ENCODE results near the gene USP46.
A peak's percentile ranks its signal among the peaks of the same experiment; 100 is the strongest.

USP46 gene

DNA sequence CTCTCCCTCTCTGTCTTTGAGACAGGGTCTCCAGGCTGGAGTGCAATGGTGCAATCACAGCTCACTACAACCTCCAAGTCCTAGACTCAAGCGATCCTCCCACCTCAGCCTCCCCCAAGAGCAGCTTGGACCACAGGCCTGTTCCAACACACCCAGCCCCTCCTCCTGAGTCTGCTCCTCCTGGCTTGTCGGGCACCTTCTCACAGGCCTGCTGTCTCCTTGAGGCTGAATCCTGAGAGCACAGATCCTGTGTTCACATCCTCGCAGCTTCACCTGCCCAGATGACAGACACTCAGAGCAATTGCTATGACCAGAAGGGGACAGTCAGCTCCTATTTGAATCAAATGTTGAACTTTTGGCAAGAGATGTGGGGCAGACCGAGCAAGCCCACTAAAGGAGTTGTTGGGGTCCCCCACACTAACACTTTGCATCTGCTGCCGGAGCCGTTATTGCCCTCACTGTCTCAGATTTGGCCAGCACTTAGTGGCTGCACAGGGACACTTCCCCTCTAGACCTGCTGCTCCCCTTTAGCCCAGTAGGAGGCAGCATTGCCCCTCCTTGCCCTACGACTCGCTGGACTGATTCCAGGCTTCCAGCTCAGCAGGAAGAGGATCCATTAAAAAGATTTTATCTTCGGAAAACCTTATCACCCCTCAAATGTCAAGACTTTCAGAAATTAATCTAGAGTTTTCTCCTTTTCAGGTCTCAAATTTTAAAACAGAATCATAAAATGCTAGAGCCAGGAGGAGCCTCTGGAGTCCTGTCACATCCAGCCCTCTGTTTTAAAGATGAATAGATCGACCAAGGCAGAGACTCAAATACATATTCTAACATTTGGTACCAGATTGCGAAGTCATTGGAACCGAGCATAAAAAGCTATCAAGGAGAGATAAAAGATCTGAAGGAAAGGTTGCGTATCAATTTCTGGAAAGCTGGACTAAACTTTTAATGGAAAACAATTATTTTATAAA, 113.7 kb downstream of the USP46 start:
- H3K27ac ChIP-seq (replicated peaks): no peak overlapping the region
- H3K4me3 ChIP-seq (replicated peaks; ENCODE audit: insufficient read depth, low read length): no peak overlapping the region
- peak; percentile 81 for TF ChIP-seq SPI1 (IDR thresholded peaks at IDR 0.05; ENCODE audit: borderline replicate concordance, low read depth)
- TF ChIP-seq, protein P1, sequence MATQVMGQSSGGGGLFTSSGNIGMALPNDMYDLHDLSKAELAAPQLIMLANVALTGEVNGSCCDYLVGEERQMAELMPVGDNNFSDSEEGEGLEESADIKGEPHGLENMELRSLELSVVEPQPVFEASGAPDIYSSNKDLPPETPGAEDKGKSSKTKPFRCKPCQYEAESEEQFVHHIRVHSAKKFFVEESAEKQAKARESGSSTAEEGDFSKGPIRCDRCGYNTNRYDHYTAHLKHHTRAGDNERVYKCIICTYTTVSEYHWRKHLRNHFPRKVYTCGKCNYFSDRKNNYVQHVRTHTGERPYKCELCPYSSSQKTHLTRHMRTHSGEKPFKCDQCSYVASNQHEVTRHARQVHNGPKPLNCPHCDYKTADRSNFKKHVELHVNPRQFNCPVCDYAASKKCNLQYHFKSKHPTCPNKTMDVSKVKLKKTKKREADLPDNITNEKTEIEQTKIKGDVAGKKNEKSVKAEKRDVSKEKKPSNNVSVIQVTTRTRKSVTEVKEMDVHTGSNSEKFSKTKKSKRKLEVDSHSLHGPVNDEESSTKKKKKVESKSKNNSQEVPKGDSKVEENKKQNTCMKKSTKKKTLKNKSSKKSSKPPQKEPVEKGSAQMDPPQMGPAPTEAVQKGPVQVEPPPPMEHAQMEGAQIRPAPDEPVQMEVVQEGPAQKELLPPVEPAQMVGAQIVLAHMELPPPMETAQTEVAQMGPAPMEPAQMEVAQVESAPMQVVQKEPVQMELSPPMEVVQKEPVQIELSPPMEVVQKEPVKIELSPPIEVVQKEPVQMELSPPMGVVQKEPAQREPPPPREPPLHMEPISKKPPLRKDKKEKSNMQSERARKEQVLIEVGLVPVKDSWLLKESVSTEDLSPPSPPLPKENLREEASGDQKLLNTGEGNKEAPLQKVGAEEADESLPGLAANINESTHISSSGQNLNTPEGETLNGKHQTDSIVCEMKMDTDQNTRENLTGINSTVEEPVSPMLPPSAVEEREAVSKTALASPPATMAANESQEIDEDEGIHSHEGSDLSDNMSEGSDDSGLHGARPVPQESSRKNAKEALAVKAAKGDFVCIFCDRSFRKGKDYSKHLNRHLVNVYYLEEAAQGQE (IDR thresholded peaks at IDR 0.05; ENCODE audit: insufficient replicate concordance, low read depth): no peak
- no peak for TF ChIP-seq GABPA (IDR thresholded peaks at IDR 0.05; ENCODE audit: low read depth)
- TF ChIP-seq POLR2AphosphoS5 (IDR thresholded peaks at IDR 0.05; ENCODE audit: low read depth): no peak
- TF ChIP-seq, protein P2, sequence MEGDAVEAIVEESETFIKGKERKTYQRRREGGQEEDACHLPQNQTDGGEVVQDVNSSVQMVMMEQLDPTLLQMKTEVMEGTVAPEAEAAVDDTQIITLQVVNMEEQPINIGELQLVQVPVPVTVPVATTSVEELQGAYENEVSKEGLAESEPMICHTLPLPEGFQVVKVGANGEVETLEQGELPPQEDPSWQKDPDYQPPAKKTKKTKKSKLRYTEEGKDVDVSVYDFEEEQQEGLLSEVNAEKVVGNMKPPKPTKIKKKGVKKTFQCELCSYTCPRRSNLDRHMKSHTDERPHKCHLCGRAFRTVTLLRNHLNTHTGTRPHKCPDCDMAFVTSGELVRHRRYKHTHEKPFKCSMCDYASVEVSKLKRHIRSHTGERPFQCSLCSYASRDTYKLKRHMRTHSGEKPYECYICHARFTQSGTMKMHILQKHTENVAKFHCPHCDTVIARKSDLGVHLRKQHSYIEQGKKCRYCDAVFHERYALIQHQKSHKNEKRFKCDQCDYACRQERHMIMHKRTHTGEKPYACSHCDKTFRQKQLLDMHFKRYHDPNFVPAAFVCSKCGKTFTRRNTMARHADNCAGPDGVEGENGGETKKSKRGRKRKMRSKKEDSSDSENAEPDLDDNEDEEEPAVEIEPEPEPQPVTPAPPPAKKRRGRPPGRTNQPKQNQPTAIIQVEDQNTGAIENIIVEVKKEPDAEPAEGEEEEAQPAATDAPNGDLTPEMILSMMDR (IDR thresholded peaks at IDR 0.05; ENCODE audit: insufficient read depth, low read length): peak; percentile 81
- no peaks in the 10 kb centered on the region for H3K27me3 ChIP-seq (ENCODE audit: insufficient read depth, poor library complexity, severe bottlenecking)
- DNase-seq (ENCODE audit: low read depth in 1 of 2, low spot score in 1 of 2): peak; percentile 39 to 57

Data from HL-60 (cell line).